ENCODE data around the gene ATG9A. TPM values are rescaled to one million over a fixed set of nuclear protein-coding genes. Genes with fewer than 3 reads are reported as not detected.

Gene ATG9A
- total RNA-seq, 1 experiment from 2014 or later, result 42.9 TPM

DNA sequence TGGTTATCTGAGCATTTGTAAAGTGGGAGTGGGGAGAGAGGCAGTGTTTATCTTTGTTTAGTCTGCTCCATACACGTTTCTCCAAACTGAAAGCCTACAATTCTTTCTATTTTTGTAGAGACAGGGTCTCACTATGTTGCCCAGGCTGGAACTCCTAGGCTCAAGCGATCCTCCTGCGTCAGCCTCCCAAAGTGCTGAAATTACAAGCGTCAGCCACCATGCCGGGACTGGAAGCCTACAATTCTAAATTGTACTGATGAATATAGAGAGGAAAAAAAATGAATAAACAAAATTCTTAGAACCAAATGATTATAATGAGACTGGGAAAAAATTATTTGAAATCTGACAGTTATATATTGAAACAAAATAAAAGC lies 24.3 kb downstream of the ATG9A start:
- Mint-ChIP-seq H3K36me3 (peaks cover 17% of the 10 kb centered on the region), H3K9me3 (peaks cover 14% of the 10 kb centered on the region), H3K27me3 (ENCODE audit: low read depth) (peaks cover 15% of the 10 kb centered on the region), H3K27ac (no peak overlapping the region), H3K4me3 (peak overlapping the region; percentile 74), H3K4me1 (peaks cover 6% of the 10 kb centered on the region)
- ChIA-PET CTCF (interaction anchor here (0.7 to 1.1 kb wide), 2 partner anchors 273 to 325 kb away, joined by 3 read pairs; no protein-coding TSS in a partner anchor), POLR2A (interaction anchor here (0.7 kb wide), 1 partner anchor 495 kb away, joined by 3 read pairs; no protein-coding TSS in a partner anchor)
- DNase-seq (ENCODE audit: low spot score) (no peak), ATAC-seq (no peak)
- TF ChIP-seq, protein P1, sequence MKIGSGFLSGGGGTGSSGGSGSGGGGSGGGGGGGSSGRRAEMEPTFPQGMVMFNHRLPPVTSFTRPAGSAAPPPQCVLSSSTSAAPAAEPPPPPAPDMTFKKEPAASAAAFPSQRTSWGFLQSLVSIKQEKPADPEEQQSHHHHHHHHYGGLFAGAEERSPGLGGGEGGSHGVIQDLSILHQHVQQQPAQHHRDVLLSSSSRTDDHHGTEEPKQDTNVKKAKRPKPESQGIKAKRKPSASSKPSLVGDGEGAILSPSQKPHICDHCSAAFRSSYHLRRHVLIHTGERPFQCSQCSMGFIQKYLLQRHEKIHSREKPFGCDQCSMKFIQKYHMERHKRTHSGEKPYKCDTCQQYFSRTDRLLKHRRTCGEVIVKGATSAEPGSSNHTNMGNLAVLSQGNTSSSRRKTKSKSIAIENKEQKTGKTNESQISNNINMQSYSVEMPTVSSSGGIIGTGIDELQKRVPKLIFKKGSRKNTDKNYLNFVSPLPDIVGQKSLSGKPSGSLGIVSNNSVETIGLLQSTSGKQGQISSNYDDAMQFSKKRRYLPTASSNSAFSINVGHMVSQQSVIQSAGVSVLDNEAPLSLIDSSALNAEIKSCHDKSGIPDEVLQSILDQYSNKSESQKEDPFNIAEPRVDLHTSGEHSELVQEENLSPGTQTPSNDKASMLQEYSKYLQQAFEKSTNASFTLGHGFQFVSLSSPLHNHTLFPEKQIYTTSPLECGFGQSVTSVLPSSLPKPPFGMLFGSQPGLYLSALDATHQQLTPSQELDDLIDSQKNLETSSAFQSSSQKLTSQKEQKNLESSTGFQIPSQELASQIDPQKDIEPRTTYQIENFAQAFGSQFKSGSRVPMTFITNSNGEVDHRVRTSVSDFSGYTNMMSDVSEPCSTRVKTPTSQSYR (CRISPR knock-in tag; IDR thresholded peaks at IDR 0.05), result no peak
- TF ChIP-seq, protein P2, sequence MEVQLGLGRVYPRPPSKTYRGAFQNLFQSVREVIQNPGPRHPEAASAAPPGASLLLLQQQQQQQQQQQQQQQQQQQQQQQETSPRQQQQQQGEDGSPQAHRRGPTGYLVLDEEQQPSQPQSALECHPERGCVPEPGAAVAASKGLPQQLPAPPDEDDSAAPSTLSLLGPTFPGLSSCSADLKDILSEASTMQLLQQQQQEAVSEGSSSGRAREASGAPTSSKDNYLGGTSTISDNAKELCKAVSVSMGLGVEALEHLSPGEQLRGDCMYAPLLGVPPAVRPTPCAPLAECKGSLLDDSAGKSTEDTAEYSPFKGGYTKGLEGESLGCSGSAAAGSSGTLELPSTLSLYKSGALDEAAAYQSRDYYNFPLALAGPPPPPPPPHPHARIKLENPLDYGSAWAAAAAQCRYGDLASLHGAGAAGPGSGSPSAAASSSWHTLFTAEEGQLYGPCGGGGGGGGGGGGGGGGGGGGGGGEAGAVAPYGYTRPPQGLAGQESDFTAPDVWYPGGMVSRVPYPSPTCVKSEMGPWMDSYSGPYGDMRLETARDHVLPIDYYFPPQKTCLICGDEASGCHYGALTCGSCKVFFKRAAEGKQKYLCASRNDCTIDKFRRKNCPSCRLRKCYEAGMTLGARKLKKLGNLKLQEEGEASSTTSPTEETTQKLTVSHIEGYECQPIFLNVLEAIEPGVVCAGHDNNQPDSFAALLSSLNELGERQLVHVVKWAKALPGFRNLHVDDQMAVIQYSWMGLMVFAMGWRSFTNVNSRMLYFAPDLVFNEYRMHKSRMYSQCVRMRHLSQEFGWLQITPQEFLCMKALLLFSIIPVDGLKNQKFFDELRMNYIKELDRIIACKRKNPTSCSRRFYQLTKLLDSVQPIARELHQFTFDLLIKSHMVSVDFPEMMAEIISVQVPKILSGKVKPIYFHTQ (CRISPR knock-in tag; IDR thresholded peaks at IDR 0.05), result no peak
- TF ChIP-seq OVOL2 (CRISPR knock-in tag; IDR thresholded peaks at IDR 0.05; ENCODE audit: borderline replicate concordance) (no peak), RORB (CRISPR knock-in tag; IDR thresholded peaks at IDR 0.05) (no peak), ZNF121 (CRISPR knock-in tag; IDR thresholded peaks at IDR 0.05) (no peak)
- TF ChIP-seq, protein P3, sequence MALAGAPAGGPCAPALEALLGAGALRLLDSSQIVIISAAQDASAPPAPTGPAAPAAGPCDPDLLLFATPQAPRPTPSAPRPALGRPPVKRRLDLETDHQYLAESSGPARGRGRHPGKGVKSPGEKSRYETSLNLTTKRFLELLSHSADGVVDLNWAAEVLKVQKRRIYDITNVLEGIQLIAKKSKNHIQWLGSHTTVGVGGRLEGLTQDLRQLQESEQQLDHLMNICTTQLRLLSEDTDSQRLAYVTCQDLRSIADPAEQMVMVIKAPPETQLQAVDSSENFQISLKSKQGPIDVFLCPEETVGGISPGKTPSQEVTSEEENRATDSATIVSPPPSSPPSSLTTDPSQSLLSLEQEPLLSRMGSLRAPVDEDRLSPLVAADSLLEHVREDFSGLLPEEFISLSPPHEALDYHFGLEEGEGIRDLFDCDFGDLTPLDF (CRISPR knock-in tag; IDR thresholded peaks at IDR 0.05), result no peak

DNA sequence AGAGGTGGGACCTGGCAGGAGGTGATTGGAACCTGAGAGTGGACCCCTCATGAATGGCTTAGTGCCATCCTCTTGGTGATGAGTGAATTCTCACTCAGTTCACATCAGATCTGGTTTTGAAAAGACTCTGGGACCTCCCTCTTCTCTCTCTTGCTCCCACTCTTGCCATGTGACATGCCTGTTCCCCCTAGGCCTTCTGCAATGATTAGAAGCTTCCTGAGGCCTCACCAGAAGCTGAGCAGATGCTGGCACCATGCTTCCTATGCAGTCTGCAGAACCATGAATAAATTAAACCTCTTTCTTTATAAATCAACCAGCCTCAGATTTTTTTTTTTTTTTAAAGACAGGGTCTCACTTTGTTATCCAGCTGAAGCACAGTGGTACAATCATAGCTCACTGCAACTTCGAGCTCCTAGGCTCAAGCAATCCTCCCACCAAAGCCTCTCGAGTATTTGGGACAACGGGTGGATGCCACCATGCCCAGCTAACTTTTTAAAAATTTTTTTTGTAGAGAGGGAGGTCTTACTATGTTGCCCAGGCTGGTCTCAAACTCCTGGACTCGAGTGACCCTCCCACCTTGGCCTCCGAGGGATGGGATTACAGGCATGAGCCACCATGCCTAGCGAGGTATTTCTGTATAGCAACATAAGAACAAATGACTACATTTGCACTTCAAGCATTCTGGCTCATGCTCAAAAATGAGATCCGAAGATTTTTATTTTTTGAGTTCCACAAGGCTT lies 24.8 kb downstream of the ATG9A start:
- peak overlapping the region; percentile 74; the same call in 1 of the 2 replicates for H3K4me3 Mint-ChIP-seq
- H3K36me3 Mint-ChIP-seq, result peaks cover 12% of the 10 kb centered on the region
- ChIA-PET POLR2A (interaction anchor here (0.7 kb wide), 1 partner anchor 494 kb away, joined by 3 read pairs; no protein-coding TSS in a partner anchor), CTCF (interaction anchor here (0.7 to 0.8 kb wide), 2 partner anchors 273 to 675 kb away, joined by 3 read pairs; no protein-coding TSS in a partner anchor)
- TF ChIP-seq ZNF423 (CRISPR knock-in tag; IDR thresholded peaks at IDR 0.05) (no peak), TP53 (CRISPR knock-in tag; IDR thresholded peaks at IDR 0.05) (no peak), RELA (CRISPR knock-in tag; IDR thresholded peaks at IDR 0.05; ENCODE audit: borderline replicate concordance) (no peak), ZNF219 (CRISPR knock-in tag; IDR thresholded peaks at IDR 0.05; ENCODE audit: borderline replicate concordance) (no peak), PRRX2 (CRISPR knock-in tag; IDR thresholded peaks at IDR 0.05) (no peak)
- TF ChIP-seq, protein P4, sequence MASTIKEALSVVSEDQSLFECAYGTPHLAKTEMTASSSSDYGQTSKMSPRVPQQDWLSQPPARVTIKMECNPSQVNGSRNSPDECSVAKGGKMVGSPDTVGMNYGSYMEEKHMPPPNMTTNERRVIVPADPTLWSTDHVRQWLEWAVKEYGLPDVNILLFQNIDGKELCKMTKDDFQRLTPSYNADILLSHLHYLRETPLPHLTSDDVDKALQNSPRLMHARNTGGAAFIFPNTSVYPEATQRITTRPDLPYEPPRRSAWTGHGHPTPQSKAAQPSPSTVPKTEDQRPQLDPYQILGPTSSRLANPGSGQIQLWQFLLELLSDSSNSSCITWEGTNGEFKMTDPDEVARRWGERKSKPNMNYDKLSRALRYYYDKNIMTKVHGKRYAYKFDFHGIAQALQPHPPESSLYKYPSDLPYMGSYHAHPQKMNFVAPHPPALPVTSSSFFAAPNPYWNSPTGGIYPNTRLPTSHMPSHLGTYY (CRISPR knock-in tag; IDR thresholded peaks at IDR 0.05), result no peak
- TF ChIP-seq, protein P5, sequence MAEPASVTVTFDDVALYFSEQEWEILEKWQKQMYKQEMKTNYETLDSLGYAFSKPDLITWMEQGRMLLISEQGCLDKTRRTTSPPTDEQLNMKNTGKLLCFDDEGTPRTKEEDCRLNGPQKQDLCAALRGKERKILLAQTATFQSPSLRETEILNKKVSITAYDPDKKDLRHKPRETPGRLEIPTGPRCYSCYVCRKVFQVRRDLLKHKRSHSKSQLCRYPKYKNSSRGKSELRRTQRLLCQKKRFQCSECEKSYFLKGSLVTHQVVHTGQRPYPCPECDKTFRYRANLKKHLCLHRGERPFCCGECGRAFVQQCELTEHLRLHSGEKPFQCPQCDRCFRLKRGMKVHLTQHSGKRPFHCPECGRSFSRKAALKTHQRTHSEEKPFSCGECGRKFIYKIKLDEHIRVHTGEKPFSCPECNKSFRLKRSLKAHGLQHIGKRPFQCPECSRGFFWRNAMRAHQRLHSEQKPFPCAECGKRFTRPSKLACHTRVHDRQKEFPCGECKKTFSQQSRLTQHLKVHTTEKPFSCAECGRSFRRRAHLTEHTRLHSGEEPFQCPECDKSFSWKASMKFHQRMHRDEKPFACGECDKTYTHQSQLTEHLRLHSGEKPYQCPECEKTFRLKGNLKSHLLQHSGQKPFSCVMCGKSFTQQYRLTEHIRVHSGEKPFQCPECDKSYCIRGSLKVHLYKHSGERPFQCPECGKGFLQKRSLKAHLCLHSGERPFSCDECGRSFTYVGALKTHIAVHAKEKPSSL (CRISPR knock-in tag; conservative IDR thresholded peaks at IDR 0.05), result no peak
- TF ChIP-seq, protein P6, sequence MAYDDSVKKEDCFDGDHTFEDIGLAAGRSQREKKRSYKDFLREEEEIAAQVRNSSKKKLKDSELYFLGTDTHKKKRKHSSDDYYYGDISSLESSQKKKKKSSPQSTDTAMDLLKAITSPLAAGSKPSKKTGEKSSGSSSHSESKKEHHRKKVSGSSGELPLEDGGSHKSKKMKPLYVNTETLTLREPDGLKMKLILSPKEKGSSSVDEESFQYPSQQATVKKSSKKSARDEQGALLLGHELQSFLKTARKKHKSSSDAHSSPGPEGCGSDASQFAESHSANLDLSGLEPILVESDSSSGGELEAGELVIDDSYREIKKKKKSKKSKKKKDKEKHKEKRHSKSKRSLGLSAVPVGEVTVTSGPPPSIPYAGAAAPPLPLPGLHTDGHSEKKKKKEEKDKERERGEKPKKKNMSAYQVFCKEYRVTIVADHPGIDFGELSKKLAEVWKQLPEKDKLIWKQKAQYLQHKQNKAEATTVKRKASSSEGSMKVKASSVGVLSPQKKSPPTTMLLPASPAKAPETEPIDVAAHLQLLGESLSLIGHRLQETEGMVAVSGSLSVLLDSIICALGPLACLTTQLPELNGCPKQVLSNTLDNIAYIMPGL (CRISPR knock-in tag; IDR thresholded peaks at IDR 0.05), result no peak
- TF ChIP-seq, protein P1 (CRISPR knock-in tag; IDR thresholded peaks at IDR 0.05), result no peak
- TF ChIP-seq, protein P7, sequence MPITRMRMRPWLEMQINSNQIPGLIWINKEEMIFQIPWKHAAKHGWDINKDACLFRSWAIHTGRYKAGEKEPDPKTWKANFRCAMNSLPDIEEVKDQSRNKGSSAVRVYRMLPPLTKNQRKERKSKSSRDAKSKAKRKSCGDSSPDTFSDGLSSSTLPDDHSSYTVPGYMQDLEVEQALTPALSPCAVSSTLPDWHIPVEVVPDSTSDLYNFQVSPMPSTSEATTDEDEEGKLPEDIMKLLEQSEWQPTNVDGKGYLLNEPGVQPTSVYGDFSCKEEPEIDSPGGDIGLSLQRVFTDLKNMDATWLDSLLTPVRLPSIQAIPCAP (CRISPR knock-in tag; IDR thresholded peaks at IDR 0.05), result no peak
- no peak overlapping the region for H3K27ac Mint-ChIP-seq
- H3K4me1 Mint-ChIP-seq, result peaks cover 6% of the 10 kb centered on the region
- peaks cover 14% of the 10 kb centered on the region for H3K9me3 Mint-ChIP-seq
- peaks cover 15% of the 10 kb centered on the region for H3K27me3 Mint-ChIP-seq (ENCODE audit: low read depth)
- ATAC-seq (no peak), DNase-seq (ENCODE audit: low spot score) (no peak)
